Adrenal gland (tissue), 12 donors: Measurements from ENCODE around the gene LRRK1. TPM values are rescaled to one million over a fixed set of nuclear protein-coding genes. Genes with fewer than 3 reads are reported as not detected.
A peak's percentile ranks its signal among the peaks of the same experiment; 100 is the strongest.

Experiments
- DNase-seq, 7 donors: peaks; one replicate each; pipeline ENCODE4 v3.0.0-alpha.2; 2019 to 2020
- H3K27ac ChIP-seq, 5 donors: fragments of 200-600 bp; sonication (generic) in 4 of 5; 1 replicate in 3 of 5; 2 replicates in 2 of 5; pipeline versions ENCODE4 v1.5.1 to v1.8.0; 2016 to 2020; ENCODE audit warnings: mild to moderate bottlenecking in 1 of 5
- H3K27me3 ChIP-seq: fragments of 200-600 bp; 2 replicates; pipeline ENCODE4 v1.8.0; 2021
- H3K36me3 ChIP-seq, 2 donors: fragments of 200-600 bp; replicated peaks in 1 of 2; 1 replicate in 1 of 2; 2 replicates in 1 of 2; pipeline versions ENCODE4 v1.5.1 to v1.8.0; 2018 to 2022
- H3K4me1 ChIP-seq, 2 donors: fragments of 200-600 bp; replicated peaks in 1 of 2; 1 replicate in 1 of 2; 2 replicates in 1 of 2; pipeline versions ENCODE4 v1.5.1 to v1.8.0; 2018 to 2021
- H3K4me3 ChIP-seq, 4 donors: fragments of 200-600 bp; sonication (generic) in 3 of 4; one replicate each; pipeline ENCODE4 v1.5.1; 2016 to 2018
- H3K9me3 ChIP-seq, 3 donors: fragments of 200-600 bp; sonication (generic) in 1 of 3; replicated peaks in 1 of 3; 1 replicate in 2 of 3; 2 replicates in 1 of 3; pipeline versions ENCODE4 v1.5.1 to v1.8.0; 2016 to 2021
- POLR2A ChIP-seq, 2 donors: fragments of 450-650 bp; IDR thresholded peaks; one replicate each; pipeline ENCODE4 v1.6.1; 2017; ENCODE audit warnings: antibody characterized with exemption in 2 of 2, mild to moderate bottlenecking in 2 of 2, moderate library complexity in 1 of 2
- WGBS, 4 donors: extraction: QIAGEN DNeasy Blood & Tissue Kit in 2 of 4; methylation state at CpG; one replicate each; pipeline versions ENCODE4 v1.1.5 to v1.1.7; 2013 to 2017; 5-methylcytosine and 5-hydroxymethylcytosine counted together
- intact Hi-C, 2 donors: fragments of 100-400 bp; cut with DNase I; formaldehyde crosslinking; loops; one replicate each; pipeline versions ENCODE4 v1.14.1 to v1.15.0; 2022 to 2023
- polyA plus RNA-seq, 3 donors: library from polyadenylated mRNA; stranded (reverse); fragments of 200-250 nt in 2 of 3; fragments of 350-450 nt in 1 of 3; fragmentation: Illumina TruSeq in 1 of 3; extraction: RNeasy Lipid Tissue Mini Kit (QIAGEN cat#74804) in 1 of 3; gene quantifications; one replicate each; pipeline ENCODE4 v1.2.3, GENCODE V29; 2013 to 2014
- total RNA-seq, 9 donors: library from RNA; depleted of rRNA in 4 of 9; stranded (reverse); fragments of >200 nt in 4 of 9; fragments of 120-200 nt in 1 of 9; fragmentation: NEBNext Ultra II Directional in 1 of 9; extraction: Animal tissue kit (Norgen Biotek cat#: 25700) in 1 of 9; gene quantifications; one replicate each; pipeline versions ENCODE4 v1.1.0 to v1.2.4, GENCODE V29; 2013 to 2023
- TF ChIP-seq, protein P1 (sequence below), 6 experiments: fragments of 450-650 bp in 4 of 6; fragments of 200-600 bp in 2 of 6; sonication (generic) in 1 of 6; IDR thresholded peaks; 1 replicate in 5 of 6; 2 replicates in 1 of 6; pipeline versions ENCODE4 v1.5.1 to v1.8.0; 2016 to 2021; ENCODE audit warnings: antibody characterized with exemption in 6 of 6, mild to moderate bottlenecking in 2 of 6, moderate library complexity in 1 of 6
- donor health status: healthy with polysubstance abuse.
- donor health status: Bipolar disorder and iron deficiency.
- donor health status: DM: yes; HTN: yes; CAD: no.
- donor health status: DM: no; HTN: no; CAD: no.
- donor health status: DM: no; HTN: no; CAD: no.
- donor health status: DM: yes; HTN: yes; CAD: no.

Gene LRRK1
- total and polyA plus RNA-seq, 12 donors: 0.44 to 13.1 (median 7.7) TPM

GRCh38 chr15:101068523-101068960, 149.4 kb downstream of the LRRK1 start:
- Histone ChIP-seq H3K4me1 (peaks cover 0 to 14% of the 10 kb centered on the region in 2 donors), H3K27ac (peak overlapping the region in 2 of 5 donors; percentile 54 to 91), H3K27me3 (no peaks in the 10 kb centered on the region), H3K9me3 (no peaks in the 10 kb centered on the region), H3K36me3 (no peaks in the 10 kb centered on the region), H3K4me3 (no peak overlapping the region)
- no peak for TF ChIP-seq POLR2A (IDR thresholded peaks at IDR 0.05)
- 73 to 83% (median 80%) methylated on average over 9 to 11 of the region's 11 CpGs for WGBS, 4 donors
- intact Hi-C loops: no loop called here
- no peak for DNase-seq

DNA sequence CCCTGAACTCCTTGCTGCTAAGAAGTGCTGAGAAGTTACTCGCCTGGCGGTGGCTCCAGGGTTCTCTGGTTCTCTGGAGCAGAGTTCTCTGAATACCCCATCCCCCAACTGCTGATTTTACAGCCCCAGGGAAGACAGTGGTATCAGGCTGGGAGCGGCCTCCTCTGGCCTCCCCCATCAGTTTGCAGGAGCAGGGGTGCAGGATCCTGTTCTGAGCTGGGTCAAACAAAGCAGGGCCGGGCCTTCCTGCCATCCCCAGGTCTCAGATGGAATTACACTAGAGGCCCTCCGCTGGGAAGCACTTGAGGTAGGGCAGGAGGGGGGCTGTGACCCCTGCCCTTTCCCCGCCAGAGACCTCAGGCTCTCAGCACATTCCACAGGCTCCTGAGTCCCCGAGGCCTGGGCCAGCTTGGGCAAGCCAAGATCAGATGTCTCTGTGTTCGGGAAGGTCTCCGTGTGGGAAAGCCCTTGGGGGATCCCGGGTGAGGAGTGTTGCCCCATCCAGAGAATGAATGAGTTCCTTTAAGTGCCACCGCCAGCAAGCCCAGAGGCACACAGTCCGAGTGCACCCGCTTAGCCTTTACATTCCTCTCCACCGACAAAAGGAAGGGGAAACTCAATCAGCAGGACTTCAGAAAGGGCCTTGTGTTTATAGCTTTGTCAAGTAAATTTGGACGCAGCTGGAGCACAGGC, 149.9 kb downstream of the LRRK1 start:
- peak overlapping the region in 2 of 5 donors; percentile 54 to 91 for H3K27ac ChIP-seq
- peaks cover 0 to 14% of the 10 kb centered on the region in 2 donors for H3K4me1 ChIP-seq
- no peak overlapping the region for H3K4me3 ChIP-seq
- DNase-seq: no peak
- intact Hi-C loops: no loop called here
- no peak for TF ChIP-seq POLR2A (IDR thresholded peaks at IDR 0.05)
- TF ChIP-seq, protein P1, sequence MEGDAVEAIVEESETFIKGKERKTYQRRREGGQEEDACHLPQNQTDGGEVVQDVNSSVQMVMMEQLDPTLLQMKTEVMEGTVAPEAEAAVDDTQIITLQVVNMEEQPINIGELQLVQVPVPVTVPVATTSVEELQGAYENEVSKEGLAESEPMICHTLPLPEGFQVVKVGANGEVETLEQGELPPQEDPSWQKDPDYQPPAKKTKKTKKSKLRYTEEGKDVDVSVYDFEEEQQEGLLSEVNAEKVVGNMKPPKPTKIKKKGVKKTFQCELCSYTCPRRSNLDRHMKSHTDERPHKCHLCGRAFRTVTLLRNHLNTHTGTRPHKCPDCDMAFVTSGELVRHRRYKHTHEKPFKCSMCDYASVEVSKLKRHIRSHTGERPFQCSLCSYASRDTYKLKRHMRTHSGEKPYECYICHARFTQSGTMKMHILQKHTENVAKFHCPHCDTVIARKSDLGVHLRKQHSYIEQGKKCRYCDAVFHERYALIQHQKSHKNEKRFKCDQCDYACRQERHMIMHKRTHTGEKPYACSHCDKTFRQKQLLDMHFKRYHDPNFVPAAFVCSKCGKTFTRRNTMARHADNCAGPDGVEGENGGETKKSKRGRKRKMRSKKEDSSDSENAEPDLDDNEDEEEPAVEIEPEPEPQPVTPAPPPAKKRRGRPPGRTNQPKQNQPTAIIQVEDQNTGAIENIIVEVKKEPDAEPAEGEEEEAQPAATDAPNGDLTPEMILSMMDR (IDR thresholded peaks at IDR 0.05): no peak
- no peaks in the 10 kb centered on the region for H3K27me3 ChIP-seq
- H3K9me3 ChIP-seq: no peaks in the 10 kb centered on the region
- 62 to 85% (median 74%) methylated on average over 8 to 15 of the region's 15 CpGs for WGBS, 4 donors
- no peaks in the 10 kb centered on the region for H3K36me3 ChIP-seq

DNA sequence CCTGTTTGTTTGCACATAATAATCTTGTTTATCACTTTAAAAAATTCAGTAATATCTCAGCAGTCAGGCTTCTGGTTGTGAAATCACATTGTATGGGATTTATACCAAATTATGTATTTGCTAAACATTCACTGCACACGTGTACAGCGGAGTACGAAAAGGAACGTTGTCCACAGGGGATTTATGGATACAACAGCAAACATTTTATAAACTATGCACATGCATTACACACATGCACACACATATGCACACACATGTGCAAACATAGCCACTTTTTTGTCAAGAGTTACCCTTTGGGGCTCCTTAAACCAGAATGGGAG, 150.5 kb downstream of the LRRK1 start:
- Histone ChIP-seq H3K27me3 (no peaks in the 10 kb centered on the region), H3K4me3 (no peak overlapping the region), H3K4me1 (peaks cover 0 to 14% of the 10 kb centered on the region in 2 donors), H3K36me3 (no peaks in the 10 kb centered on the region), H3K9me3 (no peaks in the 10 kb centered on the region), H3K27ac (peak overlapping the region in 2 of 5 donors; percentile 81 to 91)
- 81 to 87% (median 83%) methylated on average over 4 of the region's 4 CpGs for WGBS, 4 donors
- no peak for DNase-seq
- TF ChIP-seq, protein P1 (IDR thresholded peaks at IDR 0.05): no peak
- TF ChIP-seq POLR2A (IDR thresholded peaks at IDR 0.05): no peak
- intact Hi-C loops: no loop called here

DNA sequence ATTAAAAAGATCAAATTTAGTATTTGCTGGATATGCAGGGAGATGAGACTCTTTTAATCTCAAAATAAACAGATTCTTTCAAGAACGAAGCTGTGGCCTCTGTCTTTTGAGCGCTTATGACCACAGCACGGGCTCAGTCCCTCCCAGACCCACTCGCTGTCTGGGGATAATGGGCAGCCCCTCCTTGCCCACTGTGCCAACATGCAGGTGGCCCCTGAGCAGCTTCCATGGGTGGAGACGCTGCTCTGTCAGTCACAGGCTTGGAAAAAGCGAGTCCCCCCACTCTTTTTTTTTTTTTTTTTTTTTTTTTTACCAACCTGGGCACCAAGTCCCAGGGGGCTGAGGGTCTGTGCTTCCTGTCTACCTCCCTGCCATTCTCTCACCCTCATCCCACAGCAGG, 150.9 kb downstream of the LRRK1 start:
- no peak overlapping the region for H3K4me3 ChIP-seq
- peaks cover 0 to 14% of the 10 kb centered on the region in 2 donors for H3K4me1 ChIP-seq
- TF ChIP-seq POLR2A (IDR thresholded peaks at IDR 0.05): no peak
- TF ChIP-seq, protein P1 (IDR thresholded peaks at IDR 0.05): no peak
- no peaks in the 10 kb centered on the region for H3K27me3 ChIP-seq
- no peaks in the 10 kb centered on the region for H3K36me3 ChIP-seq
- H3K27ac ChIP-seq: peak overlapping the region in 3 of 5 donors; percentile 19 to 91 (median 81)
- DNase-seq: no peak
- H3K9me3 ChIP-seq: no peaks in the 10 kb centered on the region
- intact Hi-C loops: no loop called here
- 76 to 88% (median 82%) methylated on average over 6 of the region's 6 CpGs for WGBS, 4 donors
